Fibroblast of villous mesenchyme (primary cell): Measurements from ENCODE around the gene TRAF6. TPM values are rescaled to one million over a fixed set of nuclear protein-coding genes. Genes with fewer than 3 reads are reported as not detected.
"Not testable (repeated sequence)": the region's sequence is repeated elsewhere in the genome, so short reads cannot be mapped to it uniquely, and the experiment has no call there.

Experiments used
- DNase-seq: peaks from one replicate; pipeline ENCODE4 v3.0.0-alpha.2; 2010; ENCODE audit warnings: low read depth
- H3K4me3 ChIP-seq: 2 replicates; pipeline ENCODE4 v1.5.1; 2011; ENCODE audit warnings: low read depth, mild to moderate bottlenecking, low read length
- CTCF ChIP-seq: IDR thresholded peaks from 2 replicates; pipeline ENCODE4 v1.5.1; 2012; ENCODE audit warnings: low read depth, mild to moderate bottlenecking, low read length; ENCODE audit not compliant: insufficient read depth
- total RNA-seq: library from RNA; depleted of rRNA; stranded (reverse); fragments of >200 nt; gene quantifications from 2 replicates; pipeline ENCODE4 v1.2.3, GENCODE V29; 2012

TRAF6 gene
- total RNA-seq, 1 donor, result 13.4 TPM

GRCh38 chr11:36493332-36493731 lies 16.7 kb downstream of the TRAF6 start:
- DNase-seq, result no peak
- TF ChIP-seq CTCF, result no peak
- H3K4me3 ChIP-seq, result no peak overlapping the region

- no peak overlapping the region for H3K4me3 ChIP-seq
- DNase-seq, result peak; percentile 68
- TF ChIP-seq CTCF, result peak; percentile 84
Measured at GRCh38 chr11:36492724-36493304, 17.3 kb downstream of the TRAF6 start.

DNA sequence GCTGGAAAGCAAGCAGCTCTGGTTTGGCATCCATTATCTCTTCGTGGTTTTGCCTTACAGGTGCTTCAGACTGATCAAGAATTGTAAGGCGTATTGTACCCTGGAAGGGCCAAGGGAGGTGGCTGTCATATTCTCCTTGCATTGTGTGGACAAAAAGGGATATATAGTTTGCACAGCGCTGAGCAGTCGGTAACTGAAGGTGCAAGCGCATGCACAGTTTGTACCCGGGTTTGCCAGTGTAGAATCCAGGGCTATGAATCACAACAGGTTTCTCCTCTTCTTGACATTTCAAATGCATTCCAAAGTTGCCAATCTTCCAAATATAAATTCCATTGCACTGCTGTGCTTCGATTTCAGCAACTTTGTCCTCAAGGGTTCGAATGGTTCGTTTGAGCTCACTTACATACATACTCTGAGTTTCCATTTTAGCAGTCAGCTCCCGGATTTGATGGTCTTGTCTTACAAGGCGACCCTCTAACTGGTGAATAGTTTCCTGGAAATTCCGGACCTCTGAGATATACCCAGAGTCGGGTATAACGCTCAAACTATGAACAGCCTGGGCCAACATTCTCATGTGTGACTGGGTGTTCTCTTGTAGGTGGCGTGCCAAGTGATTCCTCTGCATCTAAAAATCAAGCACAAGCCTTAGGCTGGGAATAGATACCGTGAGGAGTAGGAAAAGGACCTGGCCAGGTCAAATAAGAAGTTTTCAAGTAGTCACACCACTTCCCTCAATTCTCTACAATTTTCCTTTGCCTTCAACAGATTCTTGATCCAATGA lies 19.9 kb downstream of the TRAF6 start:
- TF ChIP-seq CTCF, result no peak
- DNase-seq, result no peak
- H3K4me3 ChIP-seq, result no peak overlapping the region

- no peak for DNase-seq
- TF ChIP-seq CTCF, result no peak
- H3K4me3 ChIP-seq, result no peak overlapping the region
Measured at GRCh38 chr11:36488096-36488495, 22.0 kb downstream of the TRAF6 start.

- DNase-seq, result no peak
- no peak for TF ChIP-seq CTCF
- H3K4me3 ChIP-seq, result no peak overlapping the region
Measured at GRCh38 chr11:36487619-36488018, 22.5 kb downstream of the TRAF6 start.

- no peak for TF ChIP-seq CTCF
- no peak overlapping the region for H3K4me3 ChIP-seq
- DNase-seq, result no peak
Measured at GRCh38 chr11:36485298-36486002, 24.6 kb downstream of the TRAF6 start.

DNA sequence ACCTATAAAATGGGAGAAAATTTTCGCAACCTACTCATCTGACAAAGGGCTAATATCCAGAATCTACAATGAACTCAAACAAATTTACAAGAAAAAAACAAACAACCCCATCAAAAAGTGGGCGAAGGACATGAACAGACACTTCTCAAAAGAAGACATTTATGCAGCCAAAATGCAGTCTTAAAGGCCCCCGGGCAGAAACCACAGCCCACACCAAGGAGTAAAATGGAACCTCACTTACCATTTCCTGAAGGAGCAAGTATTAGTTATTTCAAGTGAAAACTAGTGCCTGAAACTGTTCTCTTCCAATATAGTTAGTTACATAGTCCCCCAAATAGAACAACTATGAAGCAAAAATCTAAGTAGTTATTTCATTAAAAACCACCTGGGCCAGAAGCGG lies 27.0 kb downstream of the TRAF6 start:
- not testable (repeated sequence) for H3K4me3 ChIP-seq, DNase-seq
